ENCODE data around the gene PEAK3.

PEAK3 gene

GRCh38 chr19:2317300-2317699 lies 35.3 kb upstream of the PEAK3 start:
- DNase-seq (ENCODE audit: insufficient read length, low spot score) = no peak
- FAIRE-seq = no peak

DNA sequence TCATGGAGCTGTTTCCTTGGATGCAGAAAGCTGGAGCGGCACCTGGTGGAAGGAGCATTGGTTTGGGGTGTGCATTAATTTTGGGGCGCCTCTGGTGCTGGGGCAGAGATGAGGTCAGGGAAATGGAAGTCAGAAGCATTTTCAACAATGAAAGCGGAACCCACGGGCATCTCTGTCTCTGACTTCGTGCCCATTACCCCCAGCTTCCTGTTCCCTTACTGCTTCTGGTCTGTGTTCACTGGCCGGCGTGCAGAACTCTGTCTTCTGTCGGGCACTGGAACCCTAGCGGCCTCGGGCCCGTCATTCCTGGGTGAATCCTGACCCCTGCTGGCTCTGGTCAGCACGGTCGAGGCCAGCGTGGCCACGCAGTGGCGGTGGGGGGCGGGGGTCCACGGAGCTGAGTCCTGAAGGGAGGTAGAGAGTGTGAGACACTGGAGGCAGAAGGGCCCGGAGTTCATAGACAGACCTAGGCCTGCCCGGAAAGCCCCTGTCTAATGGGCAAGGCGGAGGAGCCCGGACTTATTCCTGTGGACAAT lies 33.9 kb upstream of the PEAK3 start:
- no peak for FAIRE-seq
- DNase-seq (ENCODE audit: insufficient read length, low spot score) = peak; percentile 49

DNA sequence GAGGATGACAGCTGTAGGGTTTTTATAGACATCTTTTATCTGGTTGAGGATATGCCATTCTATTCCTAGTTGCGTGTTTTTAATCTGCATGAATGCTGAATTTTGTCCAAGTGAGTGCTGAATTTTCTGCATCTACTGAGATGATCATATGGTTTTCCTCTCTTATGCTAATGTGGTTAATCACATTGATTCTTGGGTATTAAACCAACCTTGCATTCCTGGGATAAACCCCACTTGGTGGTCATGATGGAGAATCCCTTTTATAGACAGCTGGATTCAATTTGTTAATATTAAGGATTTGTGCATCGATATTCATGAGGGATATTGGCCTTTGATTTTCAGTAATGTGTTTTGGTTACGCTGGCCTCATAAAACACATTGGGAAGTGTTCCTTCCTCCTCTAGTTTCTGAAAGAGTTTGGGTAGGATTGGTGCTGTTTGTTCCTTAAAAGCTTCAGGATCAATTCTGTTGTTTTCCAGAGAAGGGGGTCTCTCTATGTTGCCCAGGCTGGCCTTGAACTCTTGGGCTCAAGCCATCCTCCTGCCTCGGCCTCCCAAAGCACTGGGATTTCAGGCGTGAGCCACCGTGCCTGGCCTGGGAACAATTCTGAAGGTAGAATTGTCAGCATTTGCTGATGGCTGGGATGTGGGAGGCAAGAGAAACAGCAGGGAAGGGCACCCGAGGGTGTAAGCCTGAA lies 33.3 kb upstream of the PEAK3 start:
- peak; percentile 63 for FAIRE-seq
- no peak for DNase-seq (ENCODE audit: insufficient read length, low spot score)

DNA sequence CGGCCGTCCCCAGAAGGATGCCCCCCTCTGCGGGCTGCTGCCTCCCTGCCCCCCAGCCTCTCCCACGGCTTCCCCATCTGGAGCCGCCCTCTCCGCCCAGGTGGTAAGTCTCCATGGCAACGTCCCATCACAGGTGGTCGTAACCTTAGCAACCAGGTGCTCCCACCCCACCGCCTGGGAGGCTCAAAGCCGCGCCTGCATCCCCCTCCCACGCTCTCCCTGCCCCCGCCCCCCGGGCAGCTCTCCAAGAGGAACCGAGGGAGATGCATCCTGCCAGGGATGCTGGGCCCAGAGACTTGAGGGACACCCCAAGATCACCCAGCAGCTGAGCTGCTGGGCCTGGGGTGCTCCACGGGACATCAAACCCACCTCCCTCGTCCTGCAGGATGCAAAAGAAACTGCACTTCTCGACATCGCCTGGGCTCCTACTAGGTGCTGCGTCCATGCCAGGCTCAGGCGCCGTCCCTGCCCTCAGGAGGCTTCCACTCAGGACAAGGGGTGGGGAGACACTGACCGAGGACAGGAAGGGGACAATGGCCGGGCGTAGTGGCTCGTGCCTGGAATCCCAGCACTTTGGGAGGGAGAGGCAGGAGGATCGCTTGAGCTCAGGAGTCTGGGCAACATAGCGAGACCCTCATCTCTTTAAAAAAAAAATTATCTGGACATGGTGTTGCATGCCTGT lies 31.0 kb upstream of the PEAK3 start:
- FAIRE-seq (no peak), DNase-seq (ENCODE audit: insufficient read length, low spot score) (no peak)

DNA sequence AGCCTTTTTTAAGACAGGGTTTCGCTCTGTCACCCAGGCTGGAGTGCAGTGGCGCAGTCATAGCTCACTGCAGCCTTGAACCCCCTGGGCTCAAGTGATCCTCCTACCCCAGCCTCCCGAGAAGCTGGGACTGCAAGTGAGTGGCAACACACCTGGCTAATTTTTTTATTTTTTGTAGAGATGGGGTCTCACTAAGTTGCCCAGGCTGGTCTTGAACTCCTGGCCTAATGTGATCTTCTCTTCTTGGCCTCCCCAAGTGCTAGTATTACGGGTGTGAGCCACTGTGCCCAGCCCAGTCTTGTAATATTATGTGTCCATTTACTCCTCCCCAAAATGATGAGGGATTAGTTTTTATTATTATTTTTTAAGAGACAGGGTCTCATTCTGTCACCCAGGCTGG lies 29.1 kb upstream of the PEAK3 start:
- DNase-seq (ENCODE audit: insufficient read length, low spot score) (no peak), FAIRE-seq (no peak)

GRCh38 chr19:2309734-2310362 lies 27.9 kb upstream of the PEAK3 start:
- FAIRE-seq = no peak
- no peak for DNase-seq (ENCODE audit: insufficient read length, low spot score)

- FAIRE-seq = no peak
- no peak for DNase-seq (ENCODE audit: insufficient read length, low spot score)
These were observed 26.2 kb upstream of the PEAK3 start, which contains the start of gene LINGO3 for GRCh38 chr19:2308114-2308556. TSS of gene LINGO3 (minus strand) at chr19:2308154. CDS start at chr19:2291776, 16,378 bp downstream.

GRCh38 chr19:2307518-2308012 lies 25.6 kb upstream of the PEAK3 start:
- no peak for DNase-seq (ENCODE audit: insufficient read length, low spot score)
- no peak for FAIRE-seq

DNA sequence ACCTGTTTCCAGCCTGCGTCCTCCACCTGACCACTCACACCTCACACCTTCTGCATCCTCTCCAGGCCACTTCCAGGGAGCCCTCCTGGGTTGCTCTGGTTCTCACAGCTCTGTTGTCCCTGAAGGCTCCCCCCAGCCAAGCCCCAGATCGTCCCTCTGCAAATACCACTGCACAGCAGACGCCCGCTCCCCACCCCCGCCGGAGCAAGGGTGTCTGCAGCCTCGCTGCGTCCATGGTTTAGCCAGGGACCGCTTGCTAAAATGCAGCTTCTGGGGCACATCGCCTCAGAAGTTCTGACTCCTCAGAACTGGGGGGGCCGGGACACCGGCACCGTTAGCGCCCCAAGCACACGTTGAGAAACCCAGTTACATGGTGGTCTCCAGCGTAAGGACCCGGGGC lies 25.0 kb upstream of the PEAK3 start:
- no peak for FAIRE-seq
- no peak for DNase-seq (ENCODE audit: insufficient read length, low spot score)

GRCh38 chr19:2306281-2306806 lies 24.4 kb upstream of the PEAK3 start:
- FAIRE-seq = no peak
- DNase-seq (ENCODE audit: insufficient read length, low spot score) = no peak

DNA sequence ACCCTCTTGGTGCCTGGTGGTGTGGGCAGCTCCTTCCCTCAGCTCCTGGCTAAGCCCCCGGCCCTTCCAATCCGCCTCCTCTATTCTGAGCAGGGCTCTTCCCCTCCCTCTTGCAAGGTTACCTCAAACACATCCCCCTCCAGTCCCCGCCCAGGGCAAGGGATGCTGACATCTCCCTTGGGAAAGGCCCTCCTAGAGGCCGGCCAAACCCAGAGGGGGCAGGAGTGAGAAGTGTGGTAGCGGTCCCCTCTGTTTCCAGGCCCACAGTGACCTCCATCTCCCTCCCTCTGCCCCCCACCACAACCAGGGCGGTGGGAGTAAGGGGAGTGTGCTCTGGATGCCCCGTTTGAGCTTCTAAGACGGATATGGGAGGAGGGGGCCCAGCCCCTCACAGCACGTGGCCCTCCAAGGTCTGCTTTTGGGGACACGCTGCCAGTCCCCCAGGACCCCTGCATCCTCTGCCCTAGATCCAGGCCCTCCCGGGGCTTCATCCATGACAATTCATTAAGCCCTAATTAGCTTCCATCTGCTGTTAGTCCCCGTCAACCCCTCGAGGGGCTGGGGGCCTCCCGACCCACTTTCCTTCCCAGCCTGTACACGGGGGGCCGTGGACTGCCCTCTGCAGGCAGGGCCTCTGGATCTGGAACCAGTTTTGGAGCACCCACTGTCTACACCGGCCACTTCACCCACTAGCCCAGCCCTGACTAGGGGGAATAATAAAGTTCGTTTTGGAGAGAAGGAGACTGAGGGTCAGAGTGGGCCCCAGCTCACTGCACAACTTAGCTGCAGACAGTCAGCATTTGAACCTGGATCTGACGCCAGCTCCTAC lies 23.7 kb upstream of the PEAK3 start:
- FAIRE-seq (no peak), DNase-seq (ENCODE audit: insufficient read length, low spot score) (no peak)

DNA sequence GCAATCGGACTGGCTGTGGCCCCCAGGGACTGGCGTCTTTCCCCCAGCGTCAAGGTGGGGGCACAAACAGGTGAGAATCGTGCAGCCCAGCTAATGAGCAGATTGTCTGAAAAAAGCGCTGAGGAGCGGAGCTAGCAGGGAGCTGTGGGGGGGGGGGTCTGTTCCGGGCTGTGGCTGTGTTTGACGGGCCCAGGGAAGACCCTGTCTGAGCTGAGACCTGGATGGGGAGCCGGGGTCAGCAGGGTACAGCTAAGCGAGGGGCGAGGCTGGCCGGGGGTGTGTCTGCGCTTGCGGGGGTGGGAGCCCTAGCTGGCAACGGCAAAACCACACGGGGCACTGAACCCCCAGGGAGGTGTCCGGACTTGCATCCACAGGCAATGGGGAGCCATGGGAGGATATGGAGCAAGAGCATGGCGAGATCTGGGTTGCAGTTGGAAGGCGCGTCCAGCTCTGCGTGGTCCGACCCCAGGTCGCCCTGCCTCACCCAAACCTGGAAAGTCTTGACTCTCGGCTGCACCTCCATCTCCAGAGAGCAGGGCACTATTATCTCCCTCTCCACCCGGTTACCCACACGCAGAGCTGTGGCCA lies 21.3 kb upstream of the PEAK3 start:
- no peak for FAIRE-seq
- DNase-seq (ENCODE audit: insufficient read length, low spot score) = no peak

DNA sequence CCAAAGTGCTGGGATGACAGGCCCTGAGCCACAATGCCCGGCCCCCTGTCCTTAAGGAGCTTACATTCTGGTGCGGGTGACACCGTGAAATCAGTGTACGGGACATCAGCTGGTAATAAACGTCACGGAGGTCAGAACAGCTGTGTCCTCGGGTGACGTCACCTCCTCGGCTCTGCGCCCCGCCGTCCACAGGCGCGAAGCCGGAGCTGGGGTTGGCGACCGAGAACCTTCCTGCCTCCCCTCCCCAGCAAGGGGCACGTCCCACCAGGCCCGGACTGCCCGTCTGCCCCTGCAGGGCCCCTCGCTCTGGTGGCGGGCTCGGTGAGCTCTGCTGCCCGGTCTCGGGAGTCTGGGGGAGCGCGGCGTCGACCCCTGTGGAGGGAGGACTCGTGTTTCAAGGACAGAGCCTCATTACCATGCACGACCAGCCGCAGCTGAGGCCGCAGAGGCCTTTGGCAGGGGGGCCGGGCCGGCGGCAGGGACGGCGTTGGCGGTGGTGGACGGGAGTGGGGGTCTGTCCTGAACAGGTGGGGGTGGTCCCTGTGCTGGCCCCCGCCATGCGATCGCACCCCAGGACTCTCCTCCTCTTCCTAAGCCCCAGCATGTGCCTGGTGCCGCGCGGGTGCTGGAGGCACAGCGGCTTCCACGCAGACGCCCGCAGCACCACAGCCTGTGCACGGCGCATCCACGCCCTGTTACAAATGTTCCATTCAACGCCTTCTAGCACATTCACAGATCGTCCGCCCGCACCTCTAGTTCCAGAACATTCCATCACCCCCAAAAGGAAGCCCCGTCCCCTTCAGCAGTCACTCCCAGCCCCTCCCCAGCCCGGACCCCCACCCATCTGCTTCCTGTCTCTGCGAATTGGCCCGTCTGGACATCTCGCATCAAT lies 20.6 kb upstream of the PEAK3 start:
- DNase-seq (ENCODE audit: insufficient read length, low spot score) (no peak), FAIRE-seq (no peak)

DNA sequence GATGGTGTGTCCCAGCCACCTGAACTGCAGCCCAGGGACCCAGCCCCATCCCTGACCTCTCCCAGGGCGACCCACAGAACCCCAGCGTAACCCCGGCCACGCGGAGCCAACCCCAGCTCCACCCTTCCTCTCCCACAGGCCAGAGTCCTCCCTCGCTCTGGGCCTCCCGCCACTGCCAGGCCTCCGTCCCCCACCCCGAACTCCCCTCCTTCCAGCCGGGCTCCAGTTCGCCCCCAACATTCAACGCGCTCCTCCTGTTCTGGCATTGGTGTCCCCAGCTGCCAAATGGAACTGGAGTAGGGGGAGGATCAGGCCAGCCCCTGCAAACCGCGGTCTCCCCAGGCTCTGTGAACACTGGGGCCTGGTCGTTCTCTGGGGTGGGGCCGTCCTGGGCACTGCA lies 18.6 kb upstream of the PEAK3 start:
- no peak for DNase-seq (ENCODE audit: insufficient read length, low spot score)
- no peak for FAIRE-seq

GRCh38 chr19:2296141-2296540 lies 14.2 kb upstream of the PEAK3 start:
- DNase-seq (ENCODE audit: insufficient read length, low spot score) (no peak), FAIRE-seq (no peak)

- no peak for DNase-seq (ENCODE audit: insufficient read length, low spot score)
- no peak for FAIRE-seq
These were observed 12.8 kb upstream of the PEAK3 start for GRCh38 chr19:2294687-2295335.

DNA sequence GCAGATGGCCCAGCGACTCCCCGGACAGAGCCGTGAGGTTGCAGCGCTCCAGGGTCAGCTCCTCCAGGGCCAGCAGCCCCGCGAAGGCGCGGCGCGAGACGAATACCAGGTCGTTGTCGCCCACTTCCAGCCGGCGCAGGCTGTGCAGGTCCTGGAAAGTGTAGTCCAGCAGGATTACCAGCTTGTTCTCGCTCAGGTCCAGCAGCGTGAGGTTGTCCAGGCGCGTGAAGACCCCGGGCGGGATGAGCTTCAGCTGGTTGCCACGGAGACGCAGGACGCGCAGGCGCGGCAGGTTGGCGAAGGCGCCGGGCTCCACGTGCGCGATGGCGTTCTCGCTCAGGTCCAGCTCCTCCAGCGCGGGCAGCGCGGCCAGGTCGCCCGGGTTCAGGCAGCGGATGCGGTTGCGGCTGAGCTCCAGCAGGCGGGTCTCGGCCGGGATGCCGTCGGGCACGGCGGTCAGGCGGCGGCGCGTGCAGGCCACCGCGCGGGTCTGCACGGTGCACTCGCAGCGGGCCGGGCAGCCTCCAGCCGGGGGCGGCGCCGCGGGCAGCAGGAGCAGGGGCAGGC lies 9.3 kb upstream of the PEAK3 start:
- no peak for DNase-seq (ENCODE audit: insufficient read length, low spot score)
- no peak for FAIRE-seq
